Measurements from ENCODE around the gene ATXN7L1.
A peak's percentile ranks its signal among the peaks of the same experiment; 100 is the strongest.

ATXN7L1 gene

GRCh38 chr7:105876091-105876963, at the start of gene ATXN7L1:
Gene ATXN7L1 (minus strand): TSS chr7:105876599. CDS start chr7:105876558, 41 bp downstream.
- DNase-seq (ENCODE audit: low spot score): peak; percentile 99

GRCh38 chr7:105926131-105926530, 49.7 kb upstream of the ATXN7L1 start:
- no peak for DNase-seq (ENCODE audit: low spot score)

- no peak for DNase-seq (ENCODE audit: low spot score)
Measured at GRCh38 chr7:105924945-105925344, 48.5 kb upstream of the ATXN7L1 start.

GRCh38 chr7:105920766-105921165, 44.4 kb upstream of the ATXN7L1 start:
- no peak for DNase-seq (ENCODE audit: low spot score)

- no peak for DNase-seq (ENCODE audit: low spot score)
Measured at GRCh38 chr7:105917659-105918058, 41.3 kb upstream of the ATXN7L1 start.

GRCh38 chr7:105916603-105917002, 40.2 kb upstream of the ATXN7L1 start:
- no peak for DNase-seq (ENCODE audit: low spot score)

GRCh38 chr7:105913947-105914346, 37.5 kb upstream of the ATXN7L1 start:
- no peak for DNase-seq (ENCODE audit: low spot score)

- no peak for DNase-seq (ENCODE audit: low spot score)
Measured at GRCh38 chr7:105911961-105912575, 35.7 kb upstream of the ATXN7L1 start.

- DNase-seq (ENCODE audit: low spot score): no peak
Measured at GRCh38 chr7:105910172-105910571, 33.8 kb upstream of the ATXN7L1 start.

- no peak for DNase-seq (ENCODE audit: low spot score)
Measured at GRCh38 chr7:105909742-105910141, 33.3 kb upstream of the ATXN7L1 start.

- DNase-seq (ENCODE audit: low spot score): no peak
Measured at GRCh38 chr7:105907129-105907846, 30.9 kb upstream of the ATXN7L1 start.

GRCh38 chr7:105906695-105907094, 30.3 kb upstream of the ATXN7L1 start:
- peak; percentile 92 for DNase-seq (ENCODE audit: low spot score)

- peak; percentile 21 for DNase-seq (ENCODE audit: low spot score)
Measured at GRCh38 chr7:105905910-105906568, 29.6 kb upstream of the ATXN7L1 start.

- no peak for DNase-seq (ENCODE audit: low spot score)
Measured at GRCh38 chr7:105905209-105905909, 29.0 kb upstream of the ATXN7L1 start.

- DNase-seq (ENCODE audit: low spot score): no peak
Measured at GRCh38 chr7:105904064-105904463, 27.7 kb upstream of the ATXN7L1 start.

- DNase-seq (ENCODE audit: low spot score): no peak
Measured at GRCh38 chr7:105902325-105902911, 26.0 kb upstream of the ATXN7L1 start.

- no peak for DNase-seq (ENCODE audit: low spot score)
Measured at GRCh38 chr7:105897999-105898398, 21.6 kb upstream of the ATXN7L1 start.

- peak; percentile 57 for DNase-seq (ENCODE audit: low spot score)
Measured at GRCh38 chr7:105896407-105896911, 20.1 kb upstream of the ATXN7L1 start.

- DNase-seq (ENCODE audit: low spot score): no peak
Measured at GRCh38 chr7:105894131-105894530, 17.7 kb upstream of the ATXN7L1 start.

- no peak for DNase-seq (ENCODE audit: low spot score)
Measured at GRCh38 chr7:105892387-105892786, 16.0 kb upstream of the ATXN7L1 start.

Measured in cerebellar cortex (tissue), 1 donor.